Measurements from ENCODE around the gene PROK1.

Gene PROK1

DNA sequence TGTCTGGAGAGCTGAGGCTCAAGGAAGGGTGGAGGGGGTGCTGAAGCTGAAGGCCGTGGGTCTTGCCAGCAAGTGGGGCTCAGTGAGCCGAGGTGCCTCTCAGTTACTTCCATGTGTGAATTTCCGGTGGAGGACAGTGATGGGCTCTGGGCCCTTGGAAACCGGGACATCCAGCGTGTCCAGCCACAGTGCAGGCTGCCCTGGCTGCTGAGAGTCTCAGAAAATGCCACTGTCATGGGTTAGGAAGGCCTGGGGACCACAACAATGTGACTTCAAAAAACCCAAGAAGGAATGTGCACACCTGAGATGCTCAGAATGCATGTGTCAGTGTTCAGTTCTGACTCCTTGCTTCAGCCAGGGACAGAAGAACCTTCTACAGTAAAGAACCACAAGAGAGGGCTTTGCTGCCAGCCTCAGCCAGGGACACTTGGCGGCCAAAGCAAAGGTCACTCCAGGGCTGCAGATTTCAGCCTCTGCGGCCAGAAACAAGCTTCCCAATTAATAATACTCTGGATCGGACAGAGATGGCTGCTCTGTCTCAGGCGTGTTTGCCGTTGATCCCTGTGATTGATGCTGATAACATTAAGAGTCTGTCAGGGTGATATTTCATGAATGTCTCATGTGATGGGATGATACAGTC lies 30.8 kb upstream of the PROK1 start:
- Histone ChIP-seq H3K27ac (ENCODE audit: low read depth, low read length) (no peak overlapping the region), H3K36me3 (ENCODE audit: insufficient read depth, low read length) (no peaks in the 10 kb centered on the region), H3K27me3 (ENCODE audit: control insufficient read depth in 1 of 2, insufficient read depth in 2 of 2, low read length in 2 of 2) (no peaks in the 10 kb centered on the region), H3K9me3 (ENCODE audit: low read length) (no peaks in the 10 kb centered on the region), H3K9ac (ENCODE audit: low read length) (no peak overlapping the region), H3K4me3 (ENCODE audit: low read depth in 1 of 2, low read length in 2 of 2) (no peak overlapping the region), H3K4me1 (ENCODE audit: insufficient read depth, low read length) (no peaks in the 10 kb centered on the region)

DNA sequence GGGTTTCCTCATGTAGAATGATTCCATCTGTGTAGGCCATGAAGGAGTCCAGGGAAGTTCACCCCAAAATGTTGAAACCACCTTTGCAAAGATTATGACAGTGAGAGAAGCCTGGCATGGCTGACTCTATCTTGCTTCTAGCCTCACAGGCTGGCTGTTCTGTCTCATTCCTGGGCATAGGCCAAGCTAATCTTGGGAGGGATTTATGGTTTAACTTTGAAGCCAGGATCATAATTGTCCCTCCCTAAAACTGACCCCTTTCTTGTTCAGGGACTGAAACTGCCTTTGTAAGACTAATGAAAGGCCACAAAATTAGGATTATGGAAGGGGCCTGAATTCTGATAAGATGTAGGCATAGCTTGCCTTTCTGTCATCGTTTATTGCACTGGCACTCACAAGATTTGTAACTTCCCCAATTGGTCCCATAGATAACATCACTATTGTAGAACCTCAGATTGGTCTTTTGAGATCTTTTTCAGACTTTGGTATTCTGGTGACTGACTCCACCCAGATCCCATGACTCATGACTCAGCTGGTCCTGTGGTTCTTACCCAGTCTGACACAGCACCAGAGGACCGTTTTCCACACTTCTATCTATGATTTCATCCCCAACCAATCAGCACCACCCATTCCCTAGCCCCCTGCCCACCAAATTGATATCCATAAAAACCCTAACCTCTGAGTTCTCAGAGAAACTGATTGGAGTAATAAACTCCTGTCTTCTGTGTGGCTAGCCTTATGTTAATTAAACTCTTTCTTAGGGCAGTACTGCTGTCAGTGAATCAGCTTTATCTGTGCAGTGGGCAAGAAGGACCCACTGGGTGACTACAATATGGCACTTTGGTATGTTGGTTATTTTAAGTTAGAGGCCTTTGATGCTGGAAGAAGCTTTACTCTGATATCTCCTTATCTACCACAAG lies 29.8 kb upstream of the PROK1 start:
- no peaks in the 10 kb centered on the region for H3K9me3 ChIP-seq (ENCODE audit: low read length)
- no peak overlapping the region for H3K4me3 ChIP-seq (ENCODE audit: low read depth in 1 of 2, low read length in 2 of 2)
- H3K9ac ChIP-seq (ENCODE audit: low read length): no peak overlapping the region
- H3K36me3 ChIP-seq (ENCODE audit: insufficient read depth, low read length): no peaks in the 10 kb centered on the region
- no peaks in the 10 kb centered on the region for H3K27me3 ChIP-seq (ENCODE audit: control insufficient read depth in 1 of 2, insufficient read depth in 2 of 2, low read length in 2 of 2)
- no peaks in the 10 kb centered on the region for H3K4me1 ChIP-seq (ENCODE audit: insufficient read depth, low read length)
- H3K27ac ChIP-seq (ENCODE audit: low read depth, low read length): no peak overlapping the region

- Histone ChIP-seq H3K4me1 (ENCODE audit: insufficient read depth, low read length) (no peaks in the 10 kb centered on the region), H3K9ac (ENCODE audit: low read length) (no peak overlapping the region), H3K27ac (ENCODE audit: low read depth, low read length) (no peak overlapping the region), H3K27me3 (ENCODE audit: control insufficient read depth in 1 of 2, insufficient read depth in 2 of 2, low read length in 2 of 2) (no peaks in the 10 kb centered on the region), H3K36me3 (ENCODE audit: insufficient read depth, low read length) (no peaks in the 10 kb centered on the region), H3K4me3 (ENCODE audit: low read depth in 1 of 2, low read length in 2 of 2) (no peak overlapping the region), H3K9me3 (ENCODE audit: low read length) (no peaks in the 10 kb centered on the region)
Measured at GRCh38 chr1:110424699-110425611, 26.0 kb upstream of the PROK1 start.

- no peak overlapping the region for H3K27ac ChIP-seq (ENCODE audit: low read depth, low read length)
Measured at GRCh38 chr1:110425612-110426152, 25.3 kb upstream of the PROK1 start.

DNA sequence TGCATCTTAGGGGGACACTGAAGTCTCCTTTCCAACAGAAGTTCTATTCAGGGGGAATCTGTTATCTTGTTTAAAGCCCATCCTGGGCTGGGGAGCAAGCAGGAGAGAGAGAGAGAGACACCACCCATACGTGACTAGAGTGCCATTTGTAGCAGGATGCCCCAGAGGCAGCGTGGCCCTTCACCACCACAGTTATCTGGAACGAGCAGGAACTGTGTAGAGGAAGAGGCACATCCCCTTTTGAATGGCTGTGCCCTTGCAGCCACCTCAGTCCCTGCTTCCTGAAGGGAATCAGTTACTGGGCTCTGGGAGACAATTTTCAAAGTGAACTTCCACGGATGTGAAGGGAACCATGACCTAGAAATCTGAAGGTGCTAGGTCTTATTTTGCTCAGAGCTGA lies 24.1 kb upstream of the PROK1 start:
- Histone ChIP-seq H3K9ac (ENCODE audit: low read length) (no peak overlapping the region), H3K27ac (ENCODE audit: low read depth, low read length) (no peak overlapping the region), H3K4me3 (ENCODE audit: low read depth in 1 of 2, low read length in 2 of 2) (no peak overlapping the region), H3K9me3 (ENCODE audit: low read length) (no peaks in the 10 kb centered on the region), H3K4me1 (ENCODE audit: insufficient read depth, low read length) (no peaks in the 10 kb centered on the region), H3K27me3 (ENCODE audit: control insufficient read depth in 1 of 2, insufficient read depth in 2 of 2, low read length in 2 of 2) (no peaks in the 10 kb centered on the region), H3K36me3 (ENCODE audit: insufficient read depth, low read length) (no peaks in the 10 kb centered on the region)

More at GRCh38 chr1:110425612-110426152, 25.3 kb upstream of the PROK1 start:
- Histone ChIP-seq H3K27me3 (ENCODE audit: control insufficient read depth in 1 of 2, insufficient read depth in 2 of 2, low read length in 2 of 2) (no peaks in the 10 kb centered on the region), H3K4me3 (ENCODE audit: low read depth in 1 of 2, low read length in 2 of 2) (no peak overlapping the region), H3K4me1 (ENCODE audit: insufficient read depth, low read length) (no peaks in the 10 kb centered on the region), H3K9ac (ENCODE audit: low read length) (no peak overlapping the region), H3K9me3 (ENCODE audit: low read length) (no peaks in the 10 kb centered on the region), H3K36me3 (ENCODE audit: insufficient read depth, low read length) (no peaks in the 10 kb centered on the region)

DNA sequence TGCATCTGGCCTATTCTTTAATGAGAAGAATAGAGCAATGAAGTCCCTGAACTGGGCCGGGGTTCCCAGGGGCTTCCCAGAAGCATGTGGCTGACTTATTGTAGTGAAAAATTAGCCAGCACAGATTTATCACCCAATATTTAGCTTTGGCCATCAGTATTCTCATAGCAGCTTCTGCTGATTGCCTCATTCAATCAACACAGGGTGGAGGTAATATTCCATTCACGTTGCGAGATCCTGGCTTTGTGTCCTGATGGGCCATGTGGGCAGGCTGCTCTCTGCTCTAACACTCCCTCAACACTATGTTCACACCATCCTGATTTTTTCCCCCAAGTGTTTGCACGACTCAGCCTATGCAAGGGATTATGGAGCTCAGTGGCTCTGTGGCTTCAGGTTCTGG lies 22.0 kb upstream of the PROK1 start:
- Histone ChIP-seq H3K4me1 (ENCODE audit: insufficient read depth, low read length) (no peaks in the 10 kb centered on the region), H3K9me3 (ENCODE audit: low read length) (no peaks in the 10 kb centered on the region), H3K36me3 (ENCODE audit: insufficient read depth, low read length) (no peaks in the 10 kb centered on the region), H3K27me3 (ENCODE audit: control insufficient read depth in 1 of 2, insufficient read depth in 2 of 2, low read length in 2 of 2) (no peaks in the 10 kb centered on the region), H3K27ac (ENCODE audit: low read depth, low read length) (no peak overlapping the region), H3K9ac (ENCODE audit: low read length) (no peak overlapping the region), H3K4me3 (ENCODE audit: low read depth in 1 of 2, low read length in 2 of 2) (no peak overlapping the region)

GRCh38 chr1:110430366-110430765 lies 20.6 kb upstream of the PROK1 start:
- no peaks in the 10 kb centered on the region for H3K4me1 ChIP-seq (ENCODE audit: insufficient read depth, low read length)
- H3K36me3 ChIP-seq (ENCODE audit: insufficient read depth, low read length): no peaks in the 10 kb centered on the region
- H3K9me3 ChIP-seq (ENCODE audit: low read length): no peaks in the 10 kb centered on the region
- no peak overlapping the region for H3K4me3 ChIP-seq (ENCODE audit: low read depth in 1 of 2, low read length in 2 of 2)
- no peak overlapping the region for H3K9ac ChIP-seq (ENCODE audit: low read length)
- no peaks in the 10 kb centered on the region for H3K27me3 ChIP-seq (ENCODE audit: control insufficient read depth in 1 of 2, insufficient read depth in 2 of 2, low read length in 2 of 2)
- no peak overlapping the region for H3K27ac ChIP-seq (ENCODE audit: low read depth, low read length)

DNA sequence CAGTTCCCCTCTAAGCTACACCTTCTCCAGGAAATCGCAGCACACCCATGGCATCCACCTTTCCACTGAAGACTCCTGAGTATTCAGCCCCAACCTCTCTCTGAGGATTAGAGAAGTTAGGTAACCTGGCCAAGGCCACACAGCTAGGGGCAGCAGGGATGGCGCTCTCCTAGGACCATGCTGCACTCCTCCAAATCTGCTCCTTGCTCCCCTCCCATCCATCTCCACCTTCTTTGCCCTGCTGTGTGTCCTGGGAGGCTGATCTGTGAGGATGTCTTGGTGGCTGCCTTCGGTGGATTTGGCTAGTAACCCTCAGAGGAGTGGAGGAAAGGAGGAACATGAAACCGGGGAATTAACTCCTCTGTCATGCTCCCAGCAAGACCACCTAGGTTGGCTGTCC lies 20.0 kb upstream of the PROK1 start:
- H3K27ac ChIP-seq (ENCODE audit: low read depth, low read length): no peak overlapping the region
- H3K36me3 ChIP-seq (ENCODE audit: insufficient read depth, low read length): no peaks in the 10 kb centered on the region
- no peaks in the 10 kb centered on the region for H3K4me1 ChIP-seq (ENCODE audit: insufficient read depth, low read length)
- no peak overlapping the region for H3K4me3 ChIP-seq (ENCODE audit: low read depth in 1 of 2, low read length in 2 of 2)
- no peak overlapping the region for H3K9ac ChIP-seq (ENCODE audit: low read length)
- H3K27me3 ChIP-seq (ENCODE audit: control insufficient read depth in 1 of 2, insufficient read depth in 2 of 2, low read length in 2 of 2): no peaks in the 10 kb centered on the region
- no peaks in the 10 kb centered on the region for H3K9me3 ChIP-seq (ENCODE audit: low read length)

- Histone ChIP-seq H3K27me3 (ENCODE audit: control insufficient read depth in 1 of 2, insufficient read depth in 2 of 2, low read length in 2 of 2) (no peaks in the 10 kb centered on the region), H3K9me3 (ENCODE audit: low read length) (no peaks in the 10 kb centered on the region), H3K36me3 (ENCODE audit: insufficient read depth, low read length) (no peaks in the 10 kb centered on the region), H3K4me1 (ENCODE audit: insufficient read depth, low read length) (no peaks in the 10 kb centered on the region), H3K9ac (ENCODE audit: low read length) (no peak overlapping the region), H3K27ac (ENCODE audit: low read depth, low read length) (no peak overlapping the region), H3K4me3 (ENCODE audit: low read depth in 1 of 2, low read length in 2 of 2) (no peak overlapping the region)
Measured at GRCh38 chr1:110433213-110433612, 17.7 kb upstream of the PROK1 start.

GRCh38 chr1:110433803-110434202 lies 17.1 kb upstream of the PROK1 start:
- H3K36me3 ChIP-seq (ENCODE audit: insufficient read depth, low read length): no peaks in the 10 kb centered on the region
- no peaks in the 10 kb centered on the region for H3K27me3 ChIP-seq (ENCODE audit: control insufficient read depth in 1 of 2, insufficient read depth in 2 of 2, low read length in 2 of 2)
- no peak overlapping the region for H3K4me3 ChIP-seq (ENCODE audit: low read depth in 1 of 2, low read length in 2 of 2)
- no peaks in the 10 kb centered on the region for H3K4me1 ChIP-seq (ENCODE audit: insufficient read depth, low read length)
- H3K9me3 ChIP-seq (ENCODE audit: low read length): no peaks in the 10 kb centered on the region
- H3K9ac ChIP-seq (ENCODE audit: low read length): no peak overlapping the region
- H3K27ac ChIP-seq (ENCODE audit: low read depth, low read length): no peak overlapping the region

DNA sequence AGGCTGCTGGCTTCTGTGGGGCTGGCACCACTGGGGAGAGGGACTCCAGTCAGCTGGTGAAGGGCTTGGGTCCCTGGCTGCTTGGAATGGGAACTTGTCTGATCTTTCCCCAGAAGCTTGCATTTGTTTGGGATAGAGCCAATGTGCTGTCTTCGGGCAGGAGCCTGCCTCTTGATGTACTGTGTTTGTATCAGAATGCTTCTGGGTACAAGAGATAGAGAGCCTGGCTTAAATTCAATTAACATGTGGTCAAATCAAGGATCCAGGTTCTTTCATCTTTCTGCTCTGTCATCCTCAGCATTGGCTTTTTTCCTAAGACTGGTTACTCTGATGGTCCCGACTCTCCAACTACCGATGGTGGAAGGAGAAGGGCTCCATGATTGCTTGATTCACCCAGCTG lies 16.0 kb upstream of the PROK1 start:
- Histone ChIP-seq H3K4me3 (ENCODE audit: low read depth in 1 of 2, low read length in 2 of 2) (no peak overlapping the region), H3K36me3 (ENCODE audit: insufficient read depth, low read length) (no peaks in the 10 kb centered on the region), H3K27ac (ENCODE audit: low read depth, low read length) (no peak overlapping the region), H3K9me3 (ENCODE audit: low read length) (no peaks in the 10 kb centered on the region), H3K27me3 (ENCODE audit: control insufficient read depth in 1 of 2, insufficient read depth in 2 of 2, low read length in 2 of 2) (no peaks in the 10 kb centered on the region), H3K9ac (ENCODE audit: low read length) (no peak overlapping the region), H3K4me1 (ENCODE audit: insufficient read depth, low read length) (no peaks in the 10 kb centered on the region)

Data from muscle layer of colon (tissue), 2 donors.